Left lung (tissue), 10 donors: ENCODE results near the gene WDR90. TPM values are rescaled to one million over a fixed set of nuclear protein-coding genes. Genes with fewer than 3 reads are reported as not detected.
A peak's percentile ranks its signal among the peaks of the same experiment; 100 is the strongest.

Experiments
- ATAC-seq: fragments of 200-7000 bp; cut with Tn5 transposase; one replicate; pipeline ENCODE4 v1.9.1; 2020; ENCODE audit warnings: moderate library complexity
- DNase-seq, 4 donors: peaks; one replicate each; pipeline ENCODE4 v3.0.0-alpha.2; 2013 to 2020
- H3K27ac ChIP-seq, 2 donors: fragments of 200-600 bp; sonication (generic) in 1 of 2; one replicate each; pipeline versions ENCODE4 v1.5.0 to v1.8.0; 2020 to 2021
- H3K27me3 ChIP-seq, 2 donors: fragments of 200-600 bp; sonication (generic) in 1 of 2; one replicate each; pipeline versions ENCODE4 v1.5.0 to v1.8.0; 2020 to 2021
- H3K36me3 ChIP-seq, 2 donors: fragments of 200-600 bp; sonication (generic) in 1 of 2; one replicate each; pipeline versions ENCODE4 v1.5.0 to v1.8.0; 2020 to 2021
- H3K4me1 ChIP-seq, 2 donors: fragments of 200-600 bp; one replicate each; pipeline ENCODE4 v1.8.0; 2021
- H3K4me3 ChIP-seq, 2 donors: fragments of 200-600 bp; sonication (generic) in 1 of 2; one replicate each; pipeline versions ENCODE4 v1.5.0 to v1.8.0; 2020 to 2021; ENCODE audit warnings: mild to moderate bottlenecking in 1 of 2
- H3K9me3 ChIP-seq, 2 donors: fragments of 200-600 bp; sonication (generic) in 1 of 2; one replicate each; pipeline versions ENCODE4 v1.5.0 to v1.8.0; 2020 to 2021
- intact Hi-C, 2 donors: fragments of 100-400 bp; cut with DNase I; formaldehyde crosslinking; loops; one replicate each; pipeline versions ENCODE4 v1.11.2 to v1.14.2; 2022
- polyA plus RNA-seq, 6 donors: library from polyadenylated mRNA; unstranded; fragments of 120-200 nt; gene quantifications; one replicate each; pipeline ENCODE4 v1.2.1, GENCODE V29; 2013; ENCODE audit not compliant: insufficient read length in 6 of 6
- total RNA-seq, 2 donors: library from RNA; stranded (reverse); fragmentation: NEBNext Ultra II Directional; extraction: Animal tissue kit (Norgen Biotek cat#: 25700); gene quantifications; one replicate each; pipeline ENCODE4 v1.2.1, GENCODE V29; 2021
- TF ChIP-seq, protein P1 (sequence below), 2 donors: fragments of 200-600 bp; sonication (generic) in 1 of 2; IDR thresholded peaks; one replicate each; pipeline versions ENCODE4 v1.5.0 to v1.8.0; 2021; ENCODE audit warnings: antibody characterized with exemption in 2 of 2
- donor health status: DM: no; HTN: yes; CAD: no.
- donor health status: DM: no; HTN: no; CAD: no.

WDR90 gene
- total and polyA plus RNA-seq, 8 donors, result 27.3 to 63.0 (median 41.4) TPM

DNA sequence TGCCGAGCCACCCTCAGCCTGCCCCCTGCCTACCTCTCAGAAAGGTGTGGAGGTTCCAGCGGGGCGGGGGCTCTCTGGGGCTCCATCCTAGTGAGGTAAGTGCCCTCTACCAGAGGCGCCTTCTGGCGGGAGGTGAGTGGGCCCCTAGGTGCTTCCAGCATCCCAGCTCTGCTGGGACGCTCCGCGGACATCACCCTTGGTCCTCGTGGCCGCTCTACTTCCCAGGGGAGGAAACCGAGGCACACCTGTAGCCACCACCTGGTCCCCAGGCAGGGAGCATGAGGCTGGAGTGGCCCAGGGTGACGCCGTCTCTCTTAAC is 6.2 kb upstream of the WDR90 start:
- peak overlapping the region; percentile 75 to 84 for H3K27ac ChIP-seq
- intact Hi-C loops, result no loop called here
- H3K36me3 ChIP-seq, result peaks cover 0 to 13% of the 10 kb centered on the region in 2 donors
- ATAC-seq (no peak), DNase-seq (no peak)
- H3K27me3 ChIP-seq, result no peaks in the 10 kb centered on the region
- TF ChIP-seq, protein P1, sequence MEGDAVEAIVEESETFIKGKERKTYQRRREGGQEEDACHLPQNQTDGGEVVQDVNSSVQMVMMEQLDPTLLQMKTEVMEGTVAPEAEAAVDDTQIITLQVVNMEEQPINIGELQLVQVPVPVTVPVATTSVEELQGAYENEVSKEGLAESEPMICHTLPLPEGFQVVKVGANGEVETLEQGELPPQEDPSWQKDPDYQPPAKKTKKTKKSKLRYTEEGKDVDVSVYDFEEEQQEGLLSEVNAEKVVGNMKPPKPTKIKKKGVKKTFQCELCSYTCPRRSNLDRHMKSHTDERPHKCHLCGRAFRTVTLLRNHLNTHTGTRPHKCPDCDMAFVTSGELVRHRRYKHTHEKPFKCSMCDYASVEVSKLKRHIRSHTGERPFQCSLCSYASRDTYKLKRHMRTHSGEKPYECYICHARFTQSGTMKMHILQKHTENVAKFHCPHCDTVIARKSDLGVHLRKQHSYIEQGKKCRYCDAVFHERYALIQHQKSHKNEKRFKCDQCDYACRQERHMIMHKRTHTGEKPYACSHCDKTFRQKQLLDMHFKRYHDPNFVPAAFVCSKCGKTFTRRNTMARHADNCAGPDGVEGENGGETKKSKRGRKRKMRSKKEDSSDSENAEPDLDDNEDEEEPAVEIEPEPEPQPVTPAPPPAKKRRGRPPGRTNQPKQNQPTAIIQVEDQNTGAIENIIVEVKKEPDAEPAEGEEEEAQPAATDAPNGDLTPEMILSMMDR (IDR thresholded peaks at IDR 0.05), result no peak
- H3K4me1 ChIP-seq, result peaks cover 17 to 54% of the 10 kb centered on the region in 2 donors
- H3K9me3 ChIP-seq, result no peaks in the 10 kb centered on the region
- H3K4me3 ChIP-seq, result peak overlapping the region; percentile 71 to 72

DNA sequence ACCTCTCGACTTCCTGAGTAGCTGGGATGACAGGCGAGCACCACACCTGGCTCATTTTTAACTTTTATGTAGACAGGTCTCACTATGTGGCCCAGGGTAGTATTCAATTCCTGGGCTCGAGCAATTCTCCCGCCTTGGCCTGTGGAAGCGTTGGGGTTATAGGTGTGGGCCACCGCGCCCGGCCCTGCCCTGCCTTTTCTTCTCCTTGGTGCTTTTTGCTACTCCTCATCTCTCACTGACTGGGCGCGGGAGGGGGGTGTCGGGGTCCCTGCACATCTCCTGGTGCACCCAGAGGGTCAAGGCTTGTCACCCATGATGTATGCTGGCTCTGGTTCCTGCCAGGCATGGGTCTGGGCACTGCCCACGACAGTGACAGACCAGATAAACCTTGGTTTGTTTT is 4.6 kb upstream of the WDR90 start:
- H3K4me3 ChIP-seq, result no peak overlapping the region
- intact Hi-C loops, result no loop called here
- TF ChIP-seq, protein P1 (IDR thresholded peaks at IDR 0.05), result no peak
- ATAC-seq (no peak), DNase-seq (no peak)
- no peaks in the 10 kb centered on the region for H3K9me3 ChIP-seq
- no peaks in the 10 kb centered on the region for H3K27me3 ChIP-seq
- H3K4me1 ChIP-seq, result peaks cover 24 to 65% of the 10 kb centered on the region in 2 donors
- H3K27ac ChIP-seq, result no peak overlapping the region
- H3K36me3 ChIP-seq, result peaks cover 0 to 13% of the 10 kb centered on the region in 2 donors

DNA sequence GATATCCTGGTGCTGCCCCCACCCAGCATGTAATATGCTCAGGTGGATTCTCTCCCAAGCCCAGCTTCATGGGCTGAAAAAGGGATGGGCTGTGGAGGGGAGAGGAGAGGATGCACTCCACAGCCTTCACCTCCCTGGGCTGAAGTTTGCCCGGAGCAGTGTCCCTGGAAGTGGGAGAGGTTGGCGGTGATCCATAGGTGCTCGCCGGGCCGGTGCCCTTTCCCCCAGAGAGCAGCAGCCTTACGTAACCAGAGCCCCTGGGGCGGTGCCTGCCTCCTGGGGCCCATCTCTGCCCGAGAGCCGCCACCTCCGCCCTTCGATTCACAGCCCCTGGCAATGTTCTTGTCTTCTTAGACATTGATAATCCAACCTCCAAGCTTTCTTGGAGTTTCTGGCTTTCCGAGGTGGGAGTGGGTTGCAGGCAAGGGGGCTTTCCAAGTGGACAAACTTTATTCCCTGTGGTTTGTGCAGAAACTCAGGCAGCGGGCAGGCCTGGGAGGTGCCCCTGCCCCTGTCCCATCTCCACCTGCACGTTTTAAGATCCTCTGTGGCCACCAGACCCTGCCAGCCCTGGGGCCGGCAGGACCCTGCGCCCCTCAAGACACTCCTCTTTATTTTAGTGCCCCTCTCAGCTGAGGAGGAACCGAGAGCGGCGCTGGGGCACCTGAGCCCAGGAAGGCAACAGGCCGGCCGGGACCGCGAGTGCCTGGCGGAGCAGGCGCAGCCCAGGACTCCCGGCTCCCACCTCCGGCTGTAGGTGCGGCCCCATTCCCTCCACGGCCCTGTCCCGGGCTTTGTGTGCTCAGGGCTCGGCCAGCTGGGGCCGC is 3.1 kb upstream of the WDR90 start:
- no peak overlapping the region for H3K27ac ChIP-seq
- no peak overlapping the region for H3K4me3 ChIP-seq
- no peaks in the 10 kb centered on the region for H3K9me3 ChIP-seq
- peaks cover 0 to 13% of the 10 kb centered on the region in 2 donors for H3K36me3 ChIP-seq
- H3K27me3 ChIP-seq, result no peaks in the 10 kb centered on the region
- peaks cover 31 to 76% of the 10 kb centered on the region in 2 donors for H3K4me1 ChIP-seq
- no peak for DNase-seq
- intact Hi-C loops, result no loop called here
- no peak for ATAC-seq
- TF ChIP-seq, protein P1 (IDR thresholded peaks at IDR 0.05), result no peak

DNA sequence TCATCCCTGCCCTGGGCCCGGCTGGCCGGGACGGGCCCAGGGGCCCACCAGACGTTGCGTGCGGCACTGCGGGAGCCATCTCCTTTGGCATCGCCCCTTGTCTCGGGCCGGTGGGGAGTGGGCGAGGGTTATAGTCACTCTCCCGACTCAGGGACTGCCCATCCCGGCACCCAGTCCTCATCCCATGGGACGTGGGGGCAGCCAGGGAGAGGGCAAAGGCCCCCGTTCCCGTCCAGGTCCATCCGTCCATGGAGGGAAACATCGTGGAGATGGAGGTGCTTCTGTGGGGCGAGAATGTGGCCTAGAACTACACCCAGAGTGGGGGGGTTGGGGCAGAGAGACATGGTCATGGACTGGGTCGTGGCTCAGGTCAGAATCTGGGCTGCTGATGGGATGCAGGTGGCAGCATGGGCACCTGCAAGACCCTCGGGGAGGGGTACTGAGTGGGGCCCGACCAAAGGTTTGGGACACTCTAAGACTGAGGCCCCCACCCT is 2.4 kb upstream of the WDR90 start:
- ATAC-seq, result no peak
- H3K27ac ChIP-seq, result no peak overlapping the region

More for the DNA sequence above, 2.4 kb upstream of the WDR90 start:
- Histone ChIP-seq H3K4me1 (peaks cover 31 to 72% of the 10 kb centered on the region in 2 donors), H3K4me3 (no peak overlapping the region), H3K36me3 (peaks cover 0 to 17% of the 10 kb centered on the region in 2 donors), H3K9me3 (no peaks in the 10 kb centered on the region), H3K27me3 (no peaks in the 10 kb centered on the region)
- TF ChIP-seq, protein P1 (IDR thresholded peaks at IDR 0.05), result no peak
- intact Hi-C loops, result no loop called here
- no peak for DNase-seq
